Glomerular endothelial cell (primary cell): ENCODE data around the gene FAM120B. TPM values are rescaled to one million over a fixed set of nuclear protein-coding genes. Genes with fewer than 3 reads are reported as not detected.
A peak's percentile ranks its signal among the peaks of the same experiment; 100 is the strongest.
"Not testable (repeated sequence)": the region's sequence is repeated elsewhere in the genome, so short reads cannot be mapped to it uniquely, and the experiment has no call there.

Source experiments
- DNase-seq: peaks from one replicate; pipeline ENCODE4 v3.0.0-alpha.2; 2011; ENCODE audit warnings: low read depth, low spot score; ENCODE audit errors: extremely low read depth
- total RNA-seq: library from RNA; depleted of rRNA; stranded (reverse); fragments of >200 nt; gene quantifications from 2 replicates; pipeline ENCODE4 v1.2.3, GENCODE V29; 2015

The FAM120B gene
- total RNA-seq, 1 donor from 2014 or later, result 33.8 TPM

GRCh38 chr6:170347975-170348374, 41.4 kb downstream of the FAM120B start:
- DNase-seq, result no peak

- not testable (repeated sequence) for DNase-seq
These were observed 44.9 kb downstream of the FAM120B start for GRCh38 chr6:170351456-170351855.

GRCh38 chr6:170355190-170355589, 48.6 kb downstream of the FAM120B start:
- DNase-seq, result not testable (repeated sequence)

- no peak for DNase-seq
These were observed 49.1 kb downstream of the FAM120B start for GRCh38 chr6:170355661-170356060.

- DNase-seq, result no peak
These were observed 51.3 kb downstream of the FAM120B start for GRCh38 chr6:170357812-170358211.

GRCh38 chr6:170358496-170358895, 51.9 kb downstream of the FAM120B start:
- no peak for DNase-seq

GRCh38 chr6:170360476-170360875, 53.9 kb downstream of the FAM120B start:
- DNase-seq, result peak; percentile 77

GRCh38 chr6:170361335-170361734, 54.8 kb downstream of the FAM120B start:
- DNase-seq, result no peak

- no peak for DNase-seq
These were observed 55.6 kb downstream of the FAM120B start for GRCh38 chr6:170362121-170362520.

- no peak for DNase-seq
These were observed 56.7 kb downstream of the FAM120B start for GRCh38 chr6:170363255-170363654.

GRCh38 chr6:170365121-170365520, 58.6 kb downstream of the FAM120B start:
- DNase-seq, result no peak

- DNase-seq, result no peak
These were observed 59.0 kb downstream of the FAM120B start for GRCh38 chr6:170365593-170365992.

GRCh38 chr6:170366248-170366960, 59.8 kb downstream of the FAM120B start:
- no peak for DNase-seq

- no peak for DNase-seq
These were observed 60.7 kb downstream of the FAM120B start for GRCh38 chr6:170367241-170367640.

- DNase-seq, result no peak
These were observed 62.0 kb downstream of the FAM120B start for GRCh38 chr6:170368544-170368943.

GRCh38 chr6:170369403-170369802, 62.8 kb downstream of the FAM120B start:
- DNase-seq, result no peak

GRCh38 chr6:170370416-170370815, 63.9 kb downstream of the FAM120B start:
- no peak for DNase-seq

- no peak for DNase-seq
These were observed 64.5 kb downstream of the FAM120B start for GRCh38 chr6:170371080-170371479.

GRCh38 chr6:170371588-170371987, 65.0 kb downstream of the FAM120B start:
- DNase-seq, result no peak

- no peak for DNase-seq
These were observed 66.1 kb downstream of the FAM120B start for GRCh38 chr6:170372380-170373325.

GRCh38 chr6:170374571-170375444, 68.2 kb downstream of the FAM120B start:
- no peak for DNase-seq
